DOHH2 (cell line): ENCODE results near the gene IRS2.

Experiments
- H3F3A ChIP-seq: fragments of 200-600 bp; sonication (generic), shearing (Covaris generic); 2 replicates; pipeline ENCODE4 v1.6.0; 2016; ENCODE audit warnings: antibody characterized with exemption, mild to moderate bottlenecking; ENCODE audit not compliant: control insufficient read depth, insufficient read depth
- H3K27ac ChIP-seq: fragments of 200-600 bp; sonication (generic); 2 replicates; pipeline ENCODE4 v1.5.1; 2014; ENCODE audit warnings: low read depth, mild to moderate bottlenecking, low read length, moderate library complexity
- H3K27me3 ChIP-seq: fragments of 200-600 bp; sonication (generic); 2 replicates; pipeline ENCODE4 v1.6.1; 2014; ENCODE audit warnings: mild to moderate bottlenecking, low read length, mixed read lengths; ENCODE audit not compliant: control insufficient read depth
- H3K36me3 ChIP-seq: fragments of 200-600 bp; sonication (generic); 2 replicates; pipeline ENCODE4 v1.6.1; 2014; ENCODE audit warnings: mild to moderate bottlenecking, low read length, moderate library complexity, mixed read lengths; ENCODE audit not compliant: control insufficient read depth
- H3K4me1 ChIP-seq: fragments of 200-600 bp; sonication (generic); 2 replicates; pipeline ENCODE4 v1.6.1; 2014; ENCODE audit warnings: mild to moderate bottlenecking, low read length, mixed read lengths; ENCODE audit not compliant: control insufficient read depth
- H3K4me2 ChIP-seq: fragments of 200-600 bp; sonication (generic); 2 replicates; pipeline ENCODE4 v1.6.0; 2014; ENCODE audit warnings: mild to moderate bottlenecking, low read length, moderate library complexity
- H3K4me3 ChIP-seq: fragments of 200-600 bp; sonication (generic); 2 replicates; pipeline ENCODE4 v1.5.1; 2014; ENCODE audit warnings: mild to moderate bottlenecking, low read length, mixed read lengths
- H3K79me2 ChIP-seq: fragments of 200-600 bp; sonication (generic); 2 replicates; pipeline ENCODE4 v1.6.1; 2014; ENCODE audit warnings: mild to moderate bottlenecking, low read length, mixed read lengths; ENCODE audit not compliant: control insufficient read depth
- H3K9me2 ChIP-seq: fragments of 200-600 bp; sonication (generic); replicated peaks from 2 replicates; pipeline ENCODE4 v1.6.1; 2014; ENCODE audit warnings: mild to moderate bottlenecking, low read length, mixed read lengths; ENCODE audit not compliant: control insufficient read depth
- H3K9me3 ChIP-seq: fragments of 200-600 bp; sonication (generic); 2 replicates; pipeline ENCODE4 v1.6.1; 2014; ENCODE audit warnings: antibody characterized with exemption, low read length, mixed read lengths; ENCODE audit not compliant: control insufficient read depth, insufficient read depth
- H4K20me1 ChIP-seq: fragments of 200-600 bp; sonication (generic); 2 replicates; pipeline ENCODE4 v1.6.0; 2014; ENCODE audit warnings: low read depth, mild to moderate bottlenecking, antibody characterized with exemption, low read length, moderate library complexity; ENCODE audit not compliant: control insufficient read depth, insufficient read depth
- EZH2phosphoT487 ChIP-seq: fragments of 200-600 bp; sonication (generic); IDR thresholded peaks from 2 replicates; pipeline ENCODE4 v1.6.1; 2017; ENCODE audit warnings: borderline replicate concordance, mild to moderate bottlenecking, antibody characterized with exemption, low read length, moderate library complexity, mixed read lengths
- TF ChIP-seq, protein P1 (sequence below): fragments of 200-600 bp; sonication (generic); IDR thresholded peaks from one replicate; pipeline ENCODE4 v1.5.1; 2014; ENCODE audit warnings: antibody characterized with exemption, mild to moderate bottlenecking, low read depth, low read length; ENCODE audit not compliant: poor library complexity, severe bottlenecking

IRS2 gene

DNA sequence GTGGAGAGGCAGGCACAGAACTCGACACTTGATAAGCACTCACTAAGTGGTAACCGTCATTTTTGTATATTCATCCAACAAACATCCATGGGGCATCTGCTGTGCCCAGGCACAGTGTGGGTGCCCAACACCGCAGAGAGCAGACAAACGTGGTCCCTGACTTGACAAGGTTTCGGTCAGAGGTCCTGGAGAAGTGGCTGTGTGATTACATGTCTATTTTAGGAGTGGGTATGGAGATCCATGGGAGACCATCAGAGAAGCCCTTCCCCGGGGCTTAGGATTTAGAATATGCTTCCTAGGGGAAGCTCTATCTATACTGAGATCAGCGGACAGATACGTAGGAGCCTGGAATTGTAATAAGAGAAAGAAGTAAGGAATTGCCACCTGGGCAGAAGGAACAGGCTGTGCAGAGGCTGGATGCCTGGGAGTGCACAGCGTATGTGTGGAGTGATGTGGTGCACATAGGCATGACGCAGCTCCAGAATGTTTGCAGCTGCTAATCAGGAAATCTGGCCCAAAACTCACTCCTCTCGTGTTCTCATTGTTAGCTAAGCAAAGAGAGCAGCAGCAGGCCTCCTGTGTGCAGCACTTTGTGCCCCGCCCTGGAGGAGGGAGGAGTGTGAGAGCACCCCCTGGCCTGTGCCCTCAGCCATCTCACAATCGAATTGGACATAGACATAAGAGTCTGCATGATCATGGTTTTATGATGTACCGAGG lies 23.0 kb upstream of the IRS2 start:
- Histone ChIP-seq H3K4me2 (no peak overlapping the region), H3K27me3 (no peaks in the 10 kb centered on the region), H3K4me3 (no peak overlapping the region), H3K36me3 (no peaks in the 10 kb centered on the region), H4K20me1 (no peaks in the 10 kb centered on the region), H3K27ac (no peak overlapping the region), H3K9me2 (no peaks in the 10 kb centered on the region), H3F3A (no peaks in the 10 kb centered on the region), H3K4me1 (no peaks in the 10 kb centered on the region), H3K79me2 (no peaks in the 10 kb centered on the region), H3K9me3 (no peaks in the 10 kb centered on the region)
- TF ChIP-seq, protein P1, sequence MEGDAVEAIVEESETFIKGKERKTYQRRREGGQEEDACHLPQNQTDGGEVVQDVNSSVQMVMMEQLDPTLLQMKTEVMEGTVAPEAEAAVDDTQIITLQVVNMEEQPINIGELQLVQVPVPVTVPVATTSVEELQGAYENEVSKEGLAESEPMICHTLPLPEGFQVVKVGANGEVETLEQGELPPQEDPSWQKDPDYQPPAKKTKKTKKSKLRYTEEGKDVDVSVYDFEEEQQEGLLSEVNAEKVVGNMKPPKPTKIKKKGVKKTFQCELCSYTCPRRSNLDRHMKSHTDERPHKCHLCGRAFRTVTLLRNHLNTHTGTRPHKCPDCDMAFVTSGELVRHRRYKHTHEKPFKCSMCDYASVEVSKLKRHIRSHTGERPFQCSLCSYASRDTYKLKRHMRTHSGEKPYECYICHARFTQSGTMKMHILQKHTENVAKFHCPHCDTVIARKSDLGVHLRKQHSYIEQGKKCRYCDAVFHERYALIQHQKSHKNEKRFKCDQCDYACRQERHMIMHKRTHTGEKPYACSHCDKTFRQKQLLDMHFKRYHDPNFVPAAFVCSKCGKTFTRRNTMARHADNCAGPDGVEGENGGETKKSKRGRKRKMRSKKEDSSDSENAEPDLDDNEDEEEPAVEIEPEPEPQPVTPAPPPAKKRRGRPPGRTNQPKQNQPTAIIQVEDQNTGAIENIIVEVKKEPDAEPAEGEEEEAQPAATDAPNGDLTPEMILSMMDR = no peak
- TF ChIP-seq EZH2phosphoT487 = no peak

- no peak overlapping the region for H3K4me3 ChIP-seq
- no peaks in the 10 kb centered on the region for H3K9me2 ChIP-seq
- no peak overlapping the region for H3K27ac ChIP-seq
- no peaks in the 10 kb centered on the region for H3K27me3 ChIP-seq
- H4K20me1 ChIP-seq = no peaks in the 10 kb centered on the region
- H3K79me2 ChIP-seq = no peaks in the 10 kb centered on the region
- H3F3A ChIP-seq = no peaks in the 10 kb centered on the region
- H3K9me3 ChIP-seq = no peaks in the 10 kb centered on the region
- no peak overlapping the region for H3K4me2 ChIP-seq
- H3K36me3 ChIP-seq = no peaks in the 10 kb centered on the region
- H3K4me1 ChIP-seq = no peaks in the 10 kb centered on the region
- TF ChIP-seq EZH2phosphoT487 = no peak
- TF ChIP-seq, protein P1 = no peak
Observed at GRCh38 chr13:109807345-109807744, 21.0 kb upstream of the IRS2 start.

- Histone ChIP-seq H3F3A (no peaks in the 10 kb centered on the region), H3K79me2 (no peaks in the 10 kb centered on the region), H3K4me1 (no peaks in the 10 kb centered on the region), H3K4me2 (no peak overlapping the region), H3K27ac (no peak overlapping the region), H3K9me3 (no peaks in the 10 kb centered on the region), H3K27me3 (no peaks in the 10 kb centered on the region), H4K20me1 (no peaks in the 10 kb centered on the region), H3K36me3 (no peaks in the 10 kb centered on the region), H3K9me2 (no peaks in the 10 kb centered on the region), H3K4me3 (no peak overlapping the region)
- TF ChIP-seq EZH2phosphoT487 = no peak
- TF ChIP-seq, protein P1 = no peak
Observed at GRCh38 chr13:109804654-109805053, 18.3 kb upstream of the IRS2 start.
